Activated CD4-positive, alpha-beta T cell treated with anti-CD3 and anti-CD28 coated beads, Interleukin-2, amount 50 U/mL, for 16 hours (primary cell): Measurements from ENCODE around the gene ADAMTS12.

ENCODE experiments used
- DNase-seq: peaks from one replicate; pipeline ENCODE4 v3.0.0-alpha.2; 2020

The ADAMTS12 gene

GRCh38 chr5:33905381-33905780 is 13.6 kb upstream of the ADAMTS12 start:
- no peak for DNase-seq

- no peak for DNase-seq
Measured at GRCh38 chr5:33903118-33903517, 11.3 kb upstream of the ADAMTS12 start.

GRCh38 chr5:33901156-33901555 is 9.4 kb upstream of the ADAMTS12 start:
- no peak for DNase-seq

- no peak for DNase-seq
Measured at GRCh38 chr5:33894566-33894965, 2.8 kb upstream of the ADAMTS12 start.

GRCh38 chr5:33892620-33893137 is 889 bp upstream of the ADAMTS12 start:
- no peak for DNase-seq

GRCh38 chr5:33891446-33891787 is 373 bp downstream of the ADAMTS12 start:
- no peak for DNase-seq

GRCh38 chr5:33890131-33891032 is 1.4 kb downstream of the ADAMTS12 start:
- DNase-seq, result no peak

GRCh38 chr5:33888587-33888986 is 3.2 kb downstream of the ADAMTS12 start:
- no peak for DNase-seq

- DNase-seq, result no peak
Measured at GRCh38 chr5:33887268-33887667, 4.5 kb downstream of the ADAMTS12 start.

GRCh38 chr5:33886283-33886682 is 5.5 kb downstream of the ADAMTS12 start:
- DNase-seq, result no peak

GRCh38 chr5:33885679-33886078 is 6.1 kb downstream of the ADAMTS12 start:
- DNase-seq, result no peak

GRCh38 chr5:33883482-33883881 is 8.3 kb downstream of the ADAMTS12 start:
- no peak for DNase-seq

GRCh38 chr5:33880319-33880718 is 11.5 kb downstream of the ADAMTS12 start:
- DNase-seq, result no peak

- DNase-seq, result no peak
Measured at GRCh38 chr5:33877449-33877848, 14.3 kb downstream of the ADAMTS12 start.

- DNase-seq, result no peak
Measured at GRCh38 chr5:33867241-33867640, 24.5 kb downstream of the ADAMTS12 start.

- DNase-seq, result peak; percentile 8
Measured at GRCh38 chr5:33859177-33859576, 32.6 kb downstream of the ADAMTS12 start.

GRCh38 chr5:33857037-33857436 is 34.8 kb downstream of the ADAMTS12 start:
- DNase-seq, result peak; percentile 18

- no peak for DNase-seq
Measured at GRCh38 chr5:33855396-33855795, 36.4 kb downstream of the ADAMTS12 start.

- no peak for DNase-seq
Measured at GRCh38 chr5:33854733-33855151, 37.0 kb downstream of the ADAMTS12 start.

- DNase-seq, result no peak
Measured at GRCh38 chr5:33852837-33853236, 39.0 kb downstream of the ADAMTS12 start.

- DNase-seq, result no peak
Measured at GRCh38 chr5:33852319-33852718, 39.5 kb downstream of the ADAMTS12 start.

GRCh38 chr5:33850100-33850594 is 41.6 kb downstream of the ADAMTS12 start:
- peak; percentile 70 for DNase-seq

- DNase-seq, result no peak
Measured at GRCh38 chr5:33848554-33848953, 43.2 kb downstream of the ADAMTS12 start.

GRCh38 chr5:33846851-33847250 is 44.9 kb downstream of the ADAMTS12 start:
- no peak for DNase-seq

GRCh38 chr5:33843579-33843978 is 48.2 kb downstream of the ADAMTS12 start:
- no peak for DNase-seq
